Muscle layer of duodenum (tissue), 2 donors: ENCODE data around the gene ACAD10.

Experiments
- H3K27ac ChIP-seq: one replicate; pipeline ENCODE4 v1.7.0; 2013; ENCODE audit warnings: mild to moderate bottlenecking, low read length
- H3K27me3 ChIP-seq: one replicate; pipeline ENCODE4 v1.7.0; 2013; ENCODE audit warnings: low read depth, mild to moderate bottlenecking, control low read depth, low read length
- H3K36me3 ChIP-seq, 2 donors: one replicate each; pipeline ENCODE4 v1.7.0; 2013; ENCODE audit warnings: low read length in 2 of 2, control low read depth in 1 of 2, mild to moderate bottlenecking in 1 of 2; ENCODE audit not compliant: insufficient read depth in 2 of 2, control insufficient read depth in 1 of 2
- H3K4me1 ChIP-seq, 2 donors: one replicate each; pipeline ENCODE4 v1.7.0; 2013; ENCODE audit warnings: low read length in 2 of 2, mild to moderate bottlenecking in 2 of 2, control low read depth in 1 of 2, moderate library complexity in 1 of 2; ENCODE audit not compliant: insufficient read depth in 2 of 2, control insufficient read depth in 1 of 2
- H3K4me3 ChIP-seq, 2 donors: one replicate each; pipeline ENCODE4 v1.7.0; 2013; ENCODE audit warnings: low read length in 2 of 2, low read depth in 1 of 2, mild to moderate bottlenecking in 1 of 2
- H3K9me3 ChIP-seq, 2 donors: one replicate each; pipeline ENCODE4 v1.7.0; 2013; ENCODE audit warnings: low read length in 2 of 2, control low read depth in 1 of 2, mild to moderate bottlenecking in 1 of 2; ENCODE audit not compliant: control insufficient read depth in 1 of 2
- donor health status: healthy.

ACAD10 gene

GRCh38 chr12:111780615-111781014 is 94.8 kb downstream of the ACAD10 start:
- Histone ChIP-seq H3K36me3 (peaks cover 36 to 44% of the 10 kb centered on the region in 2 donors), H3K4me1 (peaks cover 16 to 23% of the 10 kb centered on the region in 2 donors), H3K27me3 (no peaks in the 10 kb centered on the region), H3K27ac (peak overlapping the region; percentile 33), H3K9me3 (no peaks in the 10 kb centered on the region), H3K4me3 (no peak overlapping the region)

- Histone ChIP-seq H3K4me1 (peaks cover 11 to 18% of the 10 kb centered on the region in 2 donors), H3K36me3 (peaks cover 40 to 44% of the 10 kb centered on the region in 2 donors), H3K27me3 (no peaks in the 10 kb centered on the region), H3K4me3 (no peak overlapping the region), H3K27ac (peak overlapping the region; percentile 33), H3K9me3 (no peaks in the 10 kb centered on the region)
Observed at GRCh38 chr12:111781085-111781658, 95.3 kb downstream of the ACAD10 start.

GRCh38 chr12:111783046-111783445 is 97.2 kb downstream of the ACAD10 start:
- H3K9me3 ChIP-seq, result no peaks in the 10 kb centered on the region
- H3K4me1 ChIP-seq, result peaks cover under 1 to 2% of the 10 kb centered on the region in 2 donors
- H3K36me3 ChIP-seq, result peaks cover 47 to 55% of the 10 kb centered on the region in 2 donors
- H3K27me3 ChIP-seq, result no peaks in the 10 kb centered on the region
- H3K4me3 ChIP-seq, result no peak overlapping the region
- H3K27ac ChIP-seq, result no peak overlapping the region

GRCh38 chr12:111784953-111785352 is 99.1 kb downstream of the ACAD10 start:
- Histone ChIP-seq H3K27me3 (no peaks in the 10 kb centered on the region), H3K27ac (no peak overlapping the region), H3K4me1 (peaks cover 0 to 4% of the 10 kb centered on the region in 2 donors), H3K4me3 (no peak overlapping the region), H3K9me3 (no peaks in the 10 kb centered on the region), H3K36me3 (peaks cover 56 to 59% of the 10 kb centered on the region in 2 donors)

- peaks cover 62 to 63% of the 10 kb centered on the region in 2 donors for H3K36me3 ChIP-seq
- H3K9me3 ChIP-seq, result no peaks in the 10 kb centered on the region
- no peak overlapping the region for H3K4me3 ChIP-seq
- H3K27me3 ChIP-seq, result no peaks in the 10 kb centered on the region
- H3K27ac ChIP-seq, result no peak overlapping the region
- H3K4me1 ChIP-seq, result peaks cover 0 to 4% of the 10 kb centered on the region in 2 donors
Observed at GRCh38 chr12:111785651-111786050, 99.8 kb downstream of the ACAD10 start.

- Histone ChIP-seq H3K27ac (no peak overlapping the region), H3K4me3 (no peak overlapping the region), H3K36me3 (peaks cover 68 to 69% of the 10 kb centered on the region in 2 donors), H3K9me3 (no peaks in the 10 kb centered on the region), H3K27me3 (no peaks in the 10 kb centered on the region), H3K4me1 (peaks cover 0 to 4% of the 10 kb centered on the region in 2 donors)
Observed at GRCh38 chr12:111788178-111788654, 102.4 kb downstream of the ACAD10 start.

GRCh38 chr12:111789779-111790178 is 103.9 kb downstream of the ACAD10 start:
- Histone ChIP-seq H3K4me1 (peaks cover 0 to 4% of the 10 kb centered on the region in 2 donors), H3K9me3 (no peaks in the 10 kb centered on the region), H3K4me3 (no peak overlapping the region), H3K27me3 (no peaks in the 10 kb centered on the region), H3K36me3 (peaks cover 60 to 68% of the 10 kb centered on the region in 2 donors), H3K27ac (no peak overlapping the region)

GRCh38 chr12:111791507-111791906 is 105.7 kb downstream of the ACAD10 start:
- no peaks in the 10 kb centered on the region for H3K27me3 ChIP-seq
- peaks cover 0 to 4% of the 10 kb centered on the region in 2 donors for H3K4me1 ChIP-seq
- peaks cover 52 to 71% of the 10 kb centered on the region in 2 donors for H3K36me3 ChIP-seq
- no peaks in the 10 kb centered on the region for H3K9me3 ChIP-seq
- no peak overlapping the region for H3K4me3 ChIP-seq
- no peak overlapping the region for H3K27ac ChIP-seq

GRCh38 chr12:111792155-111792855 is 106.5 kb downstream of the ACAD10 start:
- peaks cover 0 to 4% of the 10 kb centered on the region in 2 donors for H3K4me1 ChIP-seq
- H3K27me3 ChIP-seq, result no peaks in the 10 kb centered on the region
- no peaks in the 10 kb centered on the region for H3K9me3 ChIP-seq
- peak overlapping the region; percentile 31 for H3K27ac ChIP-seq
- H3K36me3 ChIP-seq, result peaks cover 47 to 67% of the 10 kb centered on the region in 2 donors
- no peak overlapping the region for H3K4me3 ChIP-seq

GRCh38 chr12:111792856-111793235 is 107.0 kb downstream of the ACAD10 start:
- Histone ChIP-seq H3K4me3 (no peak overlapping the region), H3K27me3 (no peaks in the 10 kb centered on the region), H3K9me3 (no peaks in the 10 kb centered on the region), H3K4me1 (peaks cover 0 to 4% of the 10 kb centered on the region in 2 donors), H3K27ac (no peak overlapping the region), H3K36me3 (peaks cover 48 to 71% of the 10 kb centered on the region in 2 donors)

- Histone ChIP-seq H3K4me1 (no peaks in the 10 kb centered on the region), H3K36me3 (peaks cover 31 to 76% of the 10 kb centered on the region in 2 donors)
Observed at GRCh38 chr12:111798182-111798581, 112.3 kb downstream of the ACAD10 start.

More at GRCh38 chr12:111798182-111798581, 112.3 kb downstream of the ACAD10 start:
- Histone ChIP-seq H3K9me3 (no peaks in the 10 kb centered on the region), H3K27me3 (no peaks in the 10 kb centered on the region), H3K27ac (no peak overlapping the region), H3K4me3 (no peak overlapping the region)
